Measurements from ENCODE around the gene LRRC59.

Gene LRRC59

GRCh38 chr17:50426472-50426782 lies 29.1 kb upstream of the LRRC59 start:
- TF ChIP-seq CTCF (IDR thresholded peaks at IDR 0.05) = no peak

- TF ChIP-seq CTCF (IDR thresholded peaks at IDR 0.05) = no peak
These were observed 28.6 kb upstream of the LRRC59 start, which contains the start of gene ACSF2 for GRCh38 chr17:50425682-50426471. Gene ACSF2 (plus strand): TSS chr17:50426218. CDS start chr17:50426262, 44 bp downstream.

- TF ChIP-seq CTCF (IDR thresholded peaks at IDR 0.05) = no peak
These were observed 27.8 kb upstream of the LRRC59 start for GRCh38 chr17:50424996-50425681.

GRCh38 chr17:50424246-50424995 lies 27.1 kb upstream of the LRRC59 start:
- TF ChIP-seq CTCF (IDR thresholded peaks at IDR 0.05) = no peak

GRCh38 chr17:50423553-50424159 lies 26.3 kb upstream of the LRRC59 start:
- TF ChIP-seq CTCF (IDR thresholded peaks at IDR 0.05) = no peak

- no peak for TF ChIP-seq CTCF (IDR thresholded peaks at IDR 0.05)
These were observed 25.4 kb upstream of the LRRC59 start for GRCh38 chr17:50422738-50423137.

- TF ChIP-seq CTCF (IDR thresholded peaks at IDR 0.05) = no peak
These were observed 24.2 kb upstream of the LRRC59 start for GRCh38 chr17:50421308-50422051.

Data from LNCAP (cell line).